Measurements from ENCODE around the gene AKR1C2.
"Not testable (repeated sequence)": the region's sequence is repeated elsewhere in the genome, so short reads cannot be mapped to it uniquely, and the experiment has no call there.

The AKR1C2 gene

DNA sequence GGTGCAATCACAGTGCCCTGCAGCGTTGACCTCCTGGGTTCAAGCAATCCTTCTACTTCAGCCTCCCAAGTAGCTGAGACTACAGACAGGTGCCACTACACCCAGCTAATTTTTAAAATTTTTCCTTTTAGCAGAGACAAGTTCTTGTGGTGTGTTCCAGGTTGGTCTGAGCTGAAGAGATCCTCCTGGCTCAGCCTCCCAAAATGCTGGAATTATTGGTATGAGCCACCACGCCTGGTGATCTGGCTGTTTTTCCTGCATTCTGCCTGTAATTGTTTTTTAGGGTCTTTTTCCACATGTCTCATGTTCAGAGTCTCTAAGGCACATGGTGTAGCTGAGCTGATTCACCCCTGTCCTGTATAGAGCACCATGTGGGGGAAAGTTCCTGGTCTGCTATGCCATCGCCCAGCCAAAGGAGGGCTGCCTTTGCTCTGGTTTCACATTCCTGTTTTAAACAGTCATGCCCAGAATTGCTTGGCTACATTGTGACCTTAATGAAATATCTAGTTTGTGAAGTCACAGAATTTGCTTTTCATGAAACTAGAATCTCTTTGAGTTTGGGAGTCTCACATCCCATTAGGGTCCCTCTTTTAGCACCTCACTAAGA, 15.1 kb upstream of the AKR1C2 start:
- H3K4me3 ChIP-seq (ENCODE audit: low read depth, low read length); H3K27ac ChIP-seq (ENCODE audit: extremely low read depth, low read depth, low read length); POLR2A ChIA-PET; H3K9me3 ChIP-seq (ENCODE audit: control insufficient read depth, insufficient read depth, low read depth, low read length); H3K4me1 ChIP-seq (ENCODE audit: control insufficient read depth, insufficient read depth, low read length); CTCF ChIA-PET; H3K36me3 ChIP-seq (ENCODE audit: control insufficient read depth in 2 of 2, insufficient read depth in 1 of 2, low read length in 2 of 2): not testable (repeated sequence)

DNA sequence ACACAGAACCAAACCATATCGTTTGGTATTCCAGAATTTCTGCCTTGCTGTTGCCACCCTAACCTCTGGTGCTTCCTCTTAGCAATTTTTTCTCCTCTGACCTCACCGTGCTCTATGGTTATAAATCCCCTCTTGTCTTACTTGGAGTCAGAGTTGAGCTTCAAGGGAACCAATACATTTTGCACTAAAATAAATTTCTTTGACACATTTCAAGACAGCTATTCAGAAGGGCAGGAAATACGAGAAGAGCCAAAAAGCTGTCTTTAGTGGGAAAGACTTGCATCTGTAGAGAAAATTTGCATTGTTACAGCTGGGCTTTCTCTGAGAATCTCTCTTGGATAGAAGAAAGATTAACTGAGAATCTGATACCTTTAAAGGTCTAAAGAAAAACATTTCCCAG, 14.5 kb upstream of the AKR1C2 start:
- H3K36me3 ChIP-seq (ENCODE audit: control insufficient read depth in 2 of 2, insufficient read depth in 1 of 2, low read length in 2 of 2), result no peaks in the 10 kb centered on the region
- TF ChIP-seq ZNF133 (tag by site-specific recombination; IDR thresholded peaks at IDR 0.05), result no peak
- TF ChIP-seq, protein P1, sequence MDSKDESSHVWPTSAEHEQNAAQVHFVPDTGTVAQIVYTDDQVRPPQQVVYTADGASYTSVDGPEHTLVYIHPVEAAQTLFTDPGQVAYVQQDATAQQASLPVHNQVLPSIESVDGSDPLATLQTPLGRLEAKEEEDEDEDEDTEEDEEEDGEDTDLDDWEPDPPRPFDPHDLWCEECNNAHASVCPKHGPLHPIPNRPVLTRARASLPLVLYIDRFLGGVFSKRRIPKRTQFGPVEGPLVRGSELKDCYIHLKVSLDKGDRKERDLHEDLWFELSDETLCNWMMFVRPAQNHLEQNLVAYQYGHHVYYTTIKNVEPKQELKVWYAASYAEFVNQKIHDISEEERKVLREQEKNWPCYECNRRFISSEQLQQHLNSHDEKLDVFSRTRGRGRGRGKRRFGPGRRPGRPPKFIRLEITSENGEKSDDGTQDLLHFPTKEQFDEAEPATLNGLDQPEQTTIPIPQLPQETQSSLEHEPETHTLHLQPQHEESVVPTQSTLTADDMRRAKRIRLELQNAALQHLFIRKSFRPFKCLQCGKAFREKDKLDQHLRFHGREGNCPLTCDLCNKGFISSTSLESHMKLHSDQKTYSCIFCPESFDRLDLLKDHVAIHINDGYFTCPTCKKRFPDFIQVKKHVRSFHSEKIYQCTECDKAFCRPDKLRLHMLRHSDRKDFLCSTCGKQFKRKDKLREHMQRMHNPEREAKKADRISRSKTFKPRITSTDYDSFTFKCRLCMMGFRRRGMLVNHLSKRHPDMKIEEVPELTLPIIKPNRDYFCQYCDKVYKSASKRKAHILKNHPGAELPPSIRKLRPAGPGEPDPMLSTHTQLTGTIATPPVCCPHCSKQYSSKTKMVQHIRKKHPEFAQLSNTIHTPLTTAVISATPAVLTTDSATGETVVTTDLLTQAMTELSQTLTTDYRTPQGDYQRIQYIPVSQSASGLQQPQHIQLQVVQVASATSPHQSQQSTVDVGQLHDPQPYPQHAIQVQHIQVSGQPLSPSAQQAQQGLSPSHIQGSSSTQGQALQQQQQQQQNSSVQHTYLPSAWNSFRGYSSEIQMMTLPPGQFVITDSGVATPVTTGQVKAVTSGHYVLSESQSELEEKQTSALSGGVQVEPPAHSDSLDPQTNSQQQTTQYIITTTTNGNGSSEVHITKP (tag by site-specific recombination; IDR thresholded peaks at IDR 0.05), result no peak
- no peak for TF ChIP-seq ZNF529 (tag by site-specific recombination; IDR thresholded peaks at IDR 0.05; ENCODE audit: insufficient replicate concordance)
- TF ChIP-seq ZNF221 (tag by site-specific recombination; IDR thresholded peaks at IDR 0.05; ENCODE audit: borderline replicate concordance), result no peak
- no peak for TF ChIP-seq ZNF280C (tag by site-specific recombination; IDR thresholded peaks at IDR 0.05)
- TF ChIP-seq ZNF335 (tag by site-specific recombination; conservative IDR thresholded peaks at IDR 0.05), result no peak
- no peak for TF ChIP-seq GLI2 (tag by site-specific recombination; IDR thresholded peaks at IDR 0.05; ENCODE audit: borderline replicate concordance, low read depth)
- no peak for TF ChIP-seq ZNF292 (tag by site-specific recombination; IDR thresholded peaks at IDR 0.05; ENCODE audit: borderline replicate concordance, low read depth)
- no peak for TF ChIP-seq TCF7L2 (IDR thresholded peaks at IDR 0.05; ENCODE audit: borderline replicate concordance, low read depth, low read length)
- no peak for TF ChIP-seq SCRT2 (tag by site-specific recombination; IDR thresholded peaks at IDR 0.05)
- no peak overlapping the region for H3K4me3 ChIP-seq (ENCODE audit: low read depth, low read length)
- ChIA-PET CTCF (no interaction called here), POLR2A (no interaction called here)
- H3K27ac ChIP-seq (ENCODE audit: extremely low read depth, low read depth, low read length), result no peak overlapping the region
- H3K4me1 ChIP-seq (ENCODE audit: control insufficient read depth, insufficient read depth, low read length), result no peaks in the 10 kb centered on the region
- H3K9me3 ChIP-seq (ENCODE audit: control insufficient read depth, insufficient read depth, low read depth, low read length), result no peaks in the 10 kb centered on the region

- POLR2A ChIA-PET, result no interaction called here
- H3K27ac ChIP-seq (ENCODE audit: extremely low read depth, low read depth, low read length), result no peak overlapping the region
- no peaks in the 10 kb centered on the region for H3K9me3 ChIP-seq (ENCODE audit: control insufficient read depth, insufficient read depth, low read depth, low read length)
- CTCF ChIA-PET, result no interaction called here
- H3K4me1 ChIP-seq (ENCODE audit: control insufficient read depth, insufficient read depth, low read length), result no peaks in the 10 kb centered on the region
- H3K4me3 ChIP-seq (ENCODE audit: low read depth, low read length), result no peak overlapping the region
- no peaks in the 10 kb centered on the region for H3K36me3 ChIP-seq (ENCODE audit: control insufficient read depth in 2 of 2, insufficient read depth in 1 of 2, low read length in 2 of 2)
- TF ChIP-seq REPIN1 (tag by site-specific recombination; IDR thresholded peaks at IDR 0.05; ENCODE audit: low read depth), result no peak
- no peak for TF ChIP-seq SP3 (tag by site-specific recombination; IDR thresholded peaks at IDR 0.05)
- no peak for TF ChIP-seq ZNF350 (tag by site-specific recombination; IDR thresholded peaks at IDR 0.05)
- no peak for TF ChIP-seq ZNF530 (tag by site-specific recombination; IDR thresholded peaks at IDR 0.05; ENCODE audit: low read depth)
- TF ChIP-seq ZNF645 (tag by site-specific recombination; IDR thresholded peaks at IDR 0.05), result no peak
- no peak for TF ChIP-seq ZNF114 (tag by site-specific recombination; IDR thresholded peaks at IDR 0.05)
- TF ChIP-seq, protein P1 (tag by site-specific recombination; IDR thresholded peaks at IDR 0.05), result no peak
- no peak for TF ChIP-seq ZNF23 (tag by site-specific recombination; IDR thresholded peaks at IDR 0.05; ENCODE audit: borderline replicate concordance)
- TF ChIP-seq, protein P2, sequence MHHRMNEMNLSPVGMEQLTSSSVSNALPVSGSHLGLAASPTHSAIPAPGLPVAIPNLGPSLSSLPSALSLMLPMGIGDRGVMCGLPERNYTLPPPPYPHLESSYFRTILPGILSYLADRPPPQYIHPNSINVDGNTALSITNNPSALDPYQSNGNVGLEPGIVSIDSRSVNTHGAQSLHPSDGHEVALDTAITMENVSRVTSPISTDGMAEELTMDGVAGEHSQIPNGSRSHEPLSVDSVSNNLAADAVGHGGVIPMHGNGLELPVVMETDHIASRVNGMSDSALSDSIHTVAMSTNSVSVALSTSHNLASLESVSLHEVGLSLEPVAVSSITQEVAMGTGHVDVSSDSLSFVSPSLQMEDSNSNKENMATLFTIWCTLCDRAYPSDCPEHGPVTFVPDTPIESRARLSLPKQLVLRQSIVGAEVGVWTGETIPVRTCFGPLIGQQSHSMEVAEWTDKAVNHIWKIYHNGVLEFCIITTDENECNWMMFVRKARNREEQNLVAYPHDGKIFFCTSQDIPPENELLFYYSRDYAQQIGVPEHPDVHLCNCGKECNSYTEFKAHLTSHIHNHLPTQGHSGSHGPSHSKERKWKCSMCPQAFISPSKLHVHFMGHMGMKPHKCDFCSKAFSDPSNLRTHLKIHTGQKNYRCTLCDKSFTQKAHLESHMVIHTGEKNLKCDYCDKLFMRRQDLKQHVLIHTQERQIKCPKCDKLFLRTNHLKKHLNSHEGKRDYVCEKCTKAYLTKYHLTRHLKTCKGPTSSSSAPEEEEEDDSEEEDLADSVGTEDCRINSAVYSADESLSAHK (tag by site-specific recombination; IDR thresholded peaks at IDR 0.05), result no peak
Measured at GRCh38 chr10:5014936-5015335, 11.3 kb upstream of the AKR1C2 start.
